Neural crest cell (in vitro differentiated cells): Measurements from ENCODE around the gene OPA1. TPM values are rescaled to one million over a fixed set of nuclear protein-coding genes. Genes with fewer than 3 reads are reported as not detected.

Experiments used
- DNase-seq: peaks from one replicate; pipeline ENCODE4 v3.0.0; 2021; ENCODE audit warnings: low read depth, mixed read lengths, low spot score
- H3K27ac Mint-ChIP-seq: one replicate; pipeline ENCODE4 v1.8.0; 2021; ENCODE audit warnings: mild to moderate bottlenecking, mixed read lengths; ENCODE audit not compliant: unreplicated experiment
- H3K27me3 Mint-ChIP-seq: 2 replicates; pipeline ENCODE4 v1.8.0; 2021; ENCODE audit warnings: low read depth, mild to moderate bottlenecking, mixed read lengths
- H3K36me3 Mint-ChIP-seq: 2 replicates; pipeline ENCODE4 v1.8.0; 2021; ENCODE audit warnings: low read depth, mild to moderate bottlenecking, mixed read lengths
- H3K4me1 Mint-ChIP-seq: 2 replicates; pipeline ENCODE4 v1.8.0; 2021; ENCODE audit warnings: mixed read lengths
- H3K4me3 Mint-ChIP-seq: one replicate; pipeline ENCODE4 v1.8.0; 2021; ENCODE audit warnings: mild to moderate bottlenecking, mixed read lengths
- H3K9me3 Mint-ChIP-seq: 2 replicates; pipeline ENCODE4 v1.8.0; 2021; ENCODE audit warnings: mixed read lengths
- CTCF ChIP-seq: fragments of 200-600 bp; sonication (generic); conservative IDR thresholded peaks from 2 replicates; pipeline ENCODE4 v1.5.0; 2021; ENCODE audit warnings: antibody characterized with exemption, mild to moderate bottlenecking
- total RNA-seq: library from RNA; stranded (reverse); gene quantifications from 2 replicates; pipeline ENCODE4 v1.2.1, GENCODE V29; 2021

Gene OPA1
- total RNA-seq, 1 donor from 2014 or later = 60.8 TPM

DNA sequence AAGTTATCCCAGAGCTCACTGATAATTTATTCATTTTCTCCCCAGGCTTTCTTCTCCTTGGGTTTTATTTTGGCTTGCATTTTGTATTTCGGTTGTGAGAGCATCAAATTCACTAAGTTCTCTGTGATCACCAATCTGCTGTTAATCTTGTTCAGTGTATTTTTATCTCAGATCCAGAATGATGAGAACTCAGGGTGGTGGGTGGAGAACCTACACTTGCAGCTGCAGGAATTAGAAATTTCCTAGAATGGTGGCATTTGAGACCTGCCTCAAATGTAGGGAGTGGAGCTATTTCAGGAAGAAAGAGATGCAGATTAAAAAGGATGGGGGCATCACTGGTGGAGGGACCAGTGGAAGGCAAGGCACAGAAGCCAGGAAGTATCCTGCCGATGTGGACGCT lies 129.6 kb downstream of the OPA1 start:
- no peak overlapping the region for H3K27ac Mint-ChIP-seq
- DNase-seq = no peak
- H3K36me3 Mint-ChIP-seq = peaks cover 14% of the 10 kb centered on the region
- H3K4me3 Mint-ChIP-seq = no peak overlapping the region
- H3K9me3 Mint-ChIP-seq = peaks cover 10% of the 10 kb centered on the region
- peaks cover 8% of the 10 kb centered on the region for H3K4me1 Mint-ChIP-seq
- TF ChIP-seq CTCF = no peak
- peaks cover 67% of the 10 kb centered on the region for H3K27me3 Mint-ChIP-seq

DNA sequence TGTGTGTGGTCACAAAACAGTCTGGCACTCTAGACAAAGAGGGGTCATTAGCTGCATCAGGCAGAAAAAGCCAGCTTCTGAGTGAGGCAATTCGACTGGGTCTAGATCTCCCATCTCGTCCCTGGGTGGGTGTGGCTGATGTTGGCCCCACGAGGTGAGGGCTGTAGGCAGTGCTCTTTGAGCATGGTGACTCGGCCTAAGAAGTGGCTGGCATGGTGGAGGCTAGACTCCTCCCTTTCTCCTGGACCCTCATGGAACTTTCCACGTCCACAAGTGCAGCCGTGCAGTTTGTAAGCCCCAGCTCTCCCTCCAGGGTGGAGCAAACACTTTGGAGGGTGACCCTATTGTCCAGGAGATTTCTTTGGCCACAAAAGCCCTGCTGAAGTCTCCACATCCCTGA lies 134.1 kb downstream of the OPA1 start:
- H3K4me1 Mint-ChIP-seq = peaks cover 25% of the 10 kb centered on the region
- DNase-seq = no peak
- peaks cover 90% of the 10 kb centered on the region for H3K27me3 Mint-ChIP-seq
- peaks cover 3% of the 10 kb centered on the region for H3K36me3 Mint-ChIP-seq
- H3K27ac Mint-ChIP-seq = no peak overlapping the region
- no peaks in the 10 kb centered on the region for H3K9me3 Mint-ChIP-seq
- no peak overlapping the region for H3K4me3 Mint-ChIP-seq
- no peak for TF ChIP-seq CTCF

DNA sequence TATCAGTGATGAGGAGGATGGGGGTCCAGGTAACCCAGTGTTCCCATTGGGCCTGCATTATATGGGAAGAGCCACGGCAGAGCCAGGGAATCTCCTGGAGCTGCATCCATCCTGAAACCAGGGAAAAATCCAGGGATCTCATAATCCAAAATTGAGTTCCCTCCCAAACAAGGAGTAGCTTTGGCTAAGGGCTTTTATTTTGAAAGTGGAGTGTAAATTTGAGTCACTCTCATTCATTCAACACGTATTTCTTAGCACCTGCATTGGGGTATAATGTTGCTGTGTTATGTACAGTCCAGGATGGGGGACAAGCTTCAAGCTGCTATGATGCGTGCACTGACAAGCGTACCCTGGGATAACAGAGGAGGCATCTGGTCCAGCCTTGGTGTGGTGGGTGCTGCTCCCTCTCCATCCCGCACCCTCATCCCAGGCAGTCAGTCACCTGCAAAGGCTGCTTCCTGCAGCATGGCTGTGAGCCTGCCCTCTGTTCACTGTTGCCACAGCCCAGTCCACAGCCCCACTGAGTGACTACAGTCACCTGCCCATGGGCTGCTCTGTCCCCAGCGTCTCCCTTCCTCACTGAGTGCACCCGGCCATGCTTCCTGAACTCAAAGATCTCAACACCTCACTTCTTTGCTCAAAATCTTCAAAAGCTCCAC lies 135.6 kb downstream of the OPA1 start:
- Mint-ChIP-seq H3K9me3 (no peaks in the 10 kb centered on the region), H3K36me3 (no peaks in the 10 kb centered on the region), H3K27ac (no peak overlapping the region), H3K4me3 (no peak overlapping the region), H3K27me3 (peaks cover 90% of the 10 kb centered on the region), H3K4me1 (peaks cover 33% of the 10 kb centered on the region)
- no peak for TF ChIP-seq CTCF
- no peak for DNase-seq

- no peak for DNase-seq
- H3K27me3 Mint-ChIP-seq = peaks cover 91% of the 10 kb centered on the region
- peaks cover 33% of the 10 kb centered on the region for H3K4me1 Mint-ChIP-seq
- no peak overlapping the region for H3K27ac Mint-ChIP-seq
- no peak for TF ChIP-seq CTCF
- no peak overlapping the region for H3K4me3 Mint-ChIP-seq
- H3K36me3 Mint-ChIP-seq = no peaks in the 10 kb centered on the region
- H3K9me3 Mint-ChIP-seq = no peaks in the 10 kb centered on the region
These were observed 136.1 kb downstream of the OPA1 start for GRCh38 chr3:193729088-193729465.

DNA sequence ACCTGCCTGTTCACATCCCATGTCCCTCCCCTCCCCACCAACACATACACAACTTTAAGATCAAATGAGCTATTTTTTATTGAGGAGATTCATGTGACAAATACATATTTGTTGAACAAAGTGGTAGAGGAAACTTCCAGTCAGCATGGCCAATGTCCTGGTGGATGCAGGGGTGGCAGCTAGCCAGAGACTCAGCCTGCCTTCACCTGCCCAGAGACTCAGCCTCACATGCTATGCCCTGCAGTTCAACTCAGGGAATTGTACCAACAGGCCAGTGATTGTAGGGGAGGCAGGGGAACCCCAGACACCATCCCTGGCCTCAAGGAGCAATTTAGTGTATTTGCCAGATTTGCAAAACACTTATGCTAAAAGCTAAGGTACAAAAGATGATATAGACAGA lies 136.6 kb downstream of the OPA1 start:
- Mint-ChIP-seq H3K27me3 (peaks cover 90% of the 10 kb centered on the region), H3K4me1 (peaks cover 33% of the 10 kb centered on the region), H3K27ac (no peak overlapping the region), H3K4me3 (no peak overlapping the region), H3K9me3 (no peaks in the 10 kb centered on the region), H3K36me3 (no peaks in the 10 kb centered on the region)
- DNase-seq = no peak
- TF ChIP-seq CTCF = no peak
